ENCODE results near the gene NANP. TPM values are rescaled to one million over a fixed set of nuclear protein-coding genes. Genes with fewer than 3 reads are reported as not detected.

The NANP gene
- polyA plus RNA-seq, 1 donor (not counting 4 experiments of a cell fraction or from before 2014, with no cell fraction given) = 6.6 TPM

- DNase-seq (ENCODE audit: low read depth, low spot score) (no peak), FAIRE-seq (no peak)
- Histone ChIP-seq H4K20me1 (ENCODE audit: control insufficient read depth, extremely low read depth, insufficient read depth, low read length) (no peaks in the 10 kb centered on the region), H3K27ac (ENCODE audit: control insufficient read depth, insufficient read depth, low read length) (no peak overlapping the region), H3K36me3 (ENCODE audit: control insufficient read depth in 2 of 2, extremely low read depth in 1 of 2, insufficient read depth in 2 of 2, low read length in 2 of 2) (no peaks in the 10 kb centered on the region), H3K9me3 (ENCODE audit: control insufficient read depth, low read depth, low read length) (no peaks in the 10 kb centered on the region), H3K9me1 (ENCODE audit: control insufficient read depth, extremely low read depth, insufficient read depth, low read length) (no peaks in the 10 kb centered on the region), H3K9ac (ENCODE audit: control insufficient read depth, extremely low read depth, insufficient read depth, low read length) (no peak overlapping the region), H3K27me3 (ENCODE audit: control insufficient read depth, extremely low read depth, insufficient read depth, low read length) (no peaks in the 10 kb centered on the region), H2AFZ (ENCODE audit: control insufficient read depth, low read length) (no peak overlapping the region), H3K79me2 (ENCODE audit: control insufficient read depth, insufficient read depth, low read length) (peaks cover 61% of the 10 kb centered on the region), H3K4me3 (ENCODE audit: control insufficient read depth in 2 of 3, extremely low read depth in 1 of 3, insufficient read depth in 2 of 3, low read depth in 1 of 3, low read length in 3 of 3) (no peak overlapping the region), H3K4me2 (ENCODE audit: control insufficient read depth, extremely low read depth, insufficient read depth, low read depth, low read length) (no peak overlapping the region), H3K4me1 (ENCODE audit: control insufficient read depth, extremely low read depth, insufficient read depth, low read length) (peaks cover 13% of the 10 kb centered on the region)
- dilution Hi-C loops (cut with MboI; ENCODE audit: extremely low pct_ligation_motif_present, low sequenced_read_pairs) = no loop called here
- TF ChIP-seq EZH2 (IDR thresholded peaks at IDR 0.05; ENCODE audit: low read length) = no peak
- TF ChIP-seq CTCF (optimal IDR thresholded peaks at IDR 0.05 in 1 of 3, IDR thresholded peaks at IDR 0.05 in 1 of 3, conservative IDR thresholded peaks at IDR 0.05 in 1 of 3; ENCODE audit: extremely low read depth in 1 of 3, insufficient read depth in 2 of 3, low read length in 3 of 3) = no peak
These were observed 4.3 kb downstream of the NANP start for GRCh38 chr20:25619514-25619913.

- no peak overlapping the region for H2AFZ ChIP-seq (ENCODE audit: control insufficient read depth, low read length)
- no peaks in the 10 kb centered on the region for H3K27me3 ChIP-seq (ENCODE audit: control insufficient read depth, extremely low read depth, insufficient read depth, low read length)
- no peak overlapping the region for H3K4me3 ChIP-seq (ENCODE audit: control insufficient read depth in 2 of 3, extremely low read depth in 1 of 3, insufficient read depth in 2 of 3, low read depth in 1 of 3, low read length in 3 of 3)
- dilution Hi-C loops (cut with MboI; ENCODE audit: extremely low pct_ligation_motif_present, low sequenced_read_pairs) = no loop called here
- peaks cover 0 to 2% of the 10 kb centered on the region in 2 experiments for H3K36me3 ChIP-seq (ENCODE audit: control insufficient read depth in 2 of 2, extremely low read depth in 1 of 2, insufficient read depth in 2 of 2, low read length in 2 of 2)
- H4K20me1 ChIP-seq (ENCODE audit: control insufficient read depth, extremely low read depth, insufficient read depth, low read length) = no peaks in the 10 kb centered on the region
- H3K9me1 ChIP-seq (ENCODE audit: control insufficient read depth, extremely low read depth, insufficient read depth, low read length) = no peaks in the 10 kb centered on the region
- no peaks in the 10 kb centered on the region for H3K9me3 ChIP-seq (ENCODE audit: control insufficient read depth, low read depth, low read length)
- FAIRE-seq (no peak), DNase-seq (ENCODE audit: low read depth, low spot score) (no peak)
- no peak overlapping the region for H3K27ac ChIP-seq (ENCODE audit: control insufficient read depth, insufficient read depth, low read length)
- no peaks in the 10 kb centered on the region for H3K79me2 ChIP-seq (ENCODE audit: control insufficient read depth, insufficient read depth, low read length)
- no peaks in the 10 kb centered on the region for H3K4me1 ChIP-seq (ENCODE audit: control insufficient read depth, extremely low read depth, insufficient read depth, low read length)
- TF ChIP-seq CTCF (optimal IDR thresholded peaks at IDR 0.05 in 1 of 3, IDR thresholded peaks at IDR 0.05 in 1 of 3, conservative IDR thresholded peaks at IDR 0.05 in 1 of 3; ENCODE audit: extremely low read depth in 1 of 3, insufficient read depth in 2 of 3, low read length in 3 of 3) (no peak), EZH2 (IDR thresholded peaks at IDR 0.05; ENCODE audit: low read length) (no peak)
- no peak overlapping the region for H3K4me2 ChIP-seq (ENCODE audit: control insufficient read depth, extremely low read depth, insufficient read depth, low read depth, low read length)
- H3K9ac ChIP-seq (ENCODE audit: control insufficient read depth, extremely low read depth, insufficient read depth, low read length) = no peak overlapping the region
These were observed 15.0 kb downstream of the NANP start for GRCh38 chr20:25608774-25609173.
